Dermis microvascular lymphatic vessel endothelial cell (primary cell): Measurements from ENCODE around the gene UBXN11. TPM values are rescaled to one million over a fixed set of nuclear protein-coding genes. Genes with fewer than 3 reads are reported as not detected.
"Not testable (repeated sequence)": the region's sequence is repeated elsewhere in the genome, so short reads cannot be mapped to it uniquely, and the experiment has no call there.

ENCODE experiments used
- DNase-seq, 2 donors: peaks; one replicate each; pipeline versions ENCODE4 v3.0.0 to v3.0.0-alpha.2; 2010; ENCODE audit warnings: low read depth in 2 of 2
- total RNA-seq: library from RNA; depleted of rRNA; stranded (reverse); fragments of >200 nt; gene quantifications from 2 replicates; pipeline ENCODE4 v1.2.1, GENCODE V29; 2014

UBXN11 gene
- total RNA-seq, 1 donor from 2014 or later = 1.7 TPM

- peak in 1 of 2 donors; percentile 26 for DNase-seq
Observed at GRCh38 chr1:26336477-26337205, 30.2 kb upstream of the UBXN11 start.

GRCh38 chr1:26335774-26336476 is 29.5 kb upstream of the UBXN11 start:
- no peak for DNase-seq

GRCh38 chr1:26333312-26333711 is 26.9 kb upstream of the UBXN11 start:
- not testable (repeated sequence) for DNase-seq

GRCh38 chr1:26330276-26330675 is 23.8 kb upstream of the UBXN11 start:
- DNase-seq = no peak

GRCh38 chr1:26329380-26329779 is 22.9 kb upstream of the UBXN11 start:
- DNase-seq = not testable (repeated sequence)

GRCh38 chr1:26328597-26328996 is 22.2 kb upstream of the UBXN11 start:
- DNase-seq = no peak

- DNase-seq = no peak
Observed at GRCh38 chr1:26327956-26328362, 21.5 kb upstream of the UBXN11 start.

- no peak for DNase-seq
Observed at GRCh38 chr1:26324550-26324949, 18.1 kb upstream of the UBXN11 start.

- DNase-seq = no peak
Observed at GRCh38 chr1:26323382-26323781, 16.9 kb upstream of the UBXN11 start.

- DNase-seq = no peak
Observed at GRCh38 chr1:26322042-26322331, 15.6 kb upstream of the UBXN11 start.

- peak; percentile 54 to 79 for DNase-seq
Observed at GRCh38 chr1:26321315-26322041, 15.0 kb upstream of the UBXN11 start.

GRCh38 chr1:26320896-26321295 is 14.5 kb upstream of the UBXN11 start:
- no peak for DNase-seq

- no peak for DNase-seq
Observed at GRCh38 chr1:26318338-26319064, 12.1 kb upstream of the UBXN11 start.

- DNase-seq = no peak
Observed at GRCh38 chr1:26317612-26318337, 11.3 kb upstream of the UBXN11 start, which contains the start of gene CD52. TSS of gene CD52 (plus strand) at chr1:26317958. CDS start at chr1:26318018, 60 bp downstream.

- no peak for DNase-seq
Observed at GRCh38 chr1:26317146-26317545, 10.7 kb upstream of the UBXN11 start.

GRCh38 chr1:26315874-26316850 is 9.7 kb upstream of the UBXN11 start:
- no peak for DNase-seq

- no peak for DNase-seq
Observed at GRCh38 chr1:26314501-26314900, 8.1 kb upstream of the UBXN11 start.

GRCh38 chr1:26307966-26308899 is 1.8 kb upstream of the UBXN11 start:
- DNase-seq = not testable (repeated sequence)

- no peak for DNase-seq
Observed at GRCh38 chr1:26307363-26307781, 936 bp upstream of the UBXN11 start.
